Natural killer cell (primary cell): Measurements from ENCODE around the gene LTB4R2. TPM values are rescaled to one million over a fixed set of nuclear protein-coding genes. Genes with fewer than 3 reads are reported as not detected.

Source experiments
- ATAC-seq, 3 donors: fragments of 150-1000 bp in 2 of 3; fragments of 200-7000 bp in 1 of 3; cut with Tn5 transposase; 1 replicate in 1 of 3; 2 replicates in 2 of 3; pipeline ENCODE4 v1.10.0; 2021; ENCODE audit warnings: mild to moderate bottlenecking in 2 of 3, moderate library complexity in 2 of 3
- DNase-seq, 2 donors: peaks; one replicate each; pipeline versions ENCODE4 v3.0.0 to v3.0.0-alpha.2; 2013 to 2021; ENCODE audit warnings: mixed read lengths in 1 of 2
- H3K27ac ChIP-seq: one replicate; pipeline ENCODE4 v1.5.1; 2013; ENCODE audit warnings: mild to moderate bottlenecking, low read length
- H3K27me3 ChIP-seq: one replicate; pipeline ENCODE4 v1.6.1; 2013; ENCODE audit warnings: low read length; ENCODE audit not compliant: control insufficient read depth, insufficient read depth
- H3K36me3 ChIP-seq: one replicate; pipeline ENCODE4 v1.6.1; 2013; ENCODE audit warnings: low read length; ENCODE audit not compliant: control insufficient read depth, insufficient read depth
- H3K4me1 ChIP-seq: one replicate; pipeline ENCODE4 v1.6.1; 2013; ENCODE audit warnings: low read length; ENCODE audit not compliant: control insufficient read depth, insufficient read depth
- H3K4me3 ChIP-seq: one replicate; pipeline ENCODE4 v1.5.1; 2013; ENCODE audit warnings: low read length
- H3K9me3 ChIP-seq: one replicate; pipeline ENCODE4 v1.6.1; 2013; ENCODE audit warnings: low read length; ENCODE audit not compliant: control insufficient read depth, insufficient read depth
- H3K27ac Mint-ChIP-seq, 2 donors: one replicate each; pipeline ENCODE4 v1.8.0; 2022; ENCODE audit warnings: mild to moderate bottlenecking in 2 of 2, mixed read lengths in 2 of 2, moderate library complexity in 1 of 2
- H3K27me3 Mint-ChIP-seq, 2 donors: one replicate each; pipeline ENCODE4 v1.8.0; 2022; ENCODE audit warnings: low read depth in 2 of 2, mixed read lengths in 2 of 2
- H3K36me3 Mint-ChIP-seq: one replicate; pipeline ENCODE4 v1.8.0; 2022; ENCODE audit warnings: mixed read lengths
- H3K4me1 Mint-ChIP-seq, 2 donors: one replicate each; pipeline ENCODE4 v1.8.0; 2022; ENCODE audit warnings: mixed read lengths in 2 of 2
- H3K4me3 Mint-ChIP-seq: one replicate; pipeline ENCODE4 v1.8.0; 2022; ENCODE audit warnings: mild to moderate bottlenecking, moderate library complexity, mixed read lengths
- H3K9me3 Mint-ChIP-seq, 2 donors: one replicate each; pipeline ENCODE4 v1.8.0; 2022; ENCODE audit warnings: mixed read lengths in 2 of 2
- WGBS: methylation state at CpG from one replicate; pipeline ENCODE4 v1.1.7; 2013; ENCODE audit warnings: missing lambda C conversion rate; ENCODE audit not compliant: insufficient coverage; 5-methylcytosine and 5-hydroxymethylcytosine counted together
- intact Hi-C: fragments of 100-400 bp; cut with micrococcal nuclease; formaldehyde crosslinking; loops from one replicate; pipeline ENCODE4 v1.14.2; 2022
- total RNA-seq, 4 donors: library from RNA; stranded (reverse); fragments of 120-200 nt in 1 of 4; gene quantifications; one replicate each; pipeline versions ENCODE4 v1.2.3 to v1.2.4, GENCODE V29; 2013 to 2022
- TF ChIP-seq, protein P1 (sequence below): fragments of 200-600 bp; IDR thresholded peaks from one replicate; pipeline ENCODE4 v1.8.0; 2022; ENCODE audit warnings: antibody characterized with exemption

Gene LTB4R2
- total RNA-seq, 3 donors from 2014 or later (not counting 1 experiment from before 2014, with no cell fraction given) = 27.6 to 40.5 (median 37.4) TPM

DNA sequence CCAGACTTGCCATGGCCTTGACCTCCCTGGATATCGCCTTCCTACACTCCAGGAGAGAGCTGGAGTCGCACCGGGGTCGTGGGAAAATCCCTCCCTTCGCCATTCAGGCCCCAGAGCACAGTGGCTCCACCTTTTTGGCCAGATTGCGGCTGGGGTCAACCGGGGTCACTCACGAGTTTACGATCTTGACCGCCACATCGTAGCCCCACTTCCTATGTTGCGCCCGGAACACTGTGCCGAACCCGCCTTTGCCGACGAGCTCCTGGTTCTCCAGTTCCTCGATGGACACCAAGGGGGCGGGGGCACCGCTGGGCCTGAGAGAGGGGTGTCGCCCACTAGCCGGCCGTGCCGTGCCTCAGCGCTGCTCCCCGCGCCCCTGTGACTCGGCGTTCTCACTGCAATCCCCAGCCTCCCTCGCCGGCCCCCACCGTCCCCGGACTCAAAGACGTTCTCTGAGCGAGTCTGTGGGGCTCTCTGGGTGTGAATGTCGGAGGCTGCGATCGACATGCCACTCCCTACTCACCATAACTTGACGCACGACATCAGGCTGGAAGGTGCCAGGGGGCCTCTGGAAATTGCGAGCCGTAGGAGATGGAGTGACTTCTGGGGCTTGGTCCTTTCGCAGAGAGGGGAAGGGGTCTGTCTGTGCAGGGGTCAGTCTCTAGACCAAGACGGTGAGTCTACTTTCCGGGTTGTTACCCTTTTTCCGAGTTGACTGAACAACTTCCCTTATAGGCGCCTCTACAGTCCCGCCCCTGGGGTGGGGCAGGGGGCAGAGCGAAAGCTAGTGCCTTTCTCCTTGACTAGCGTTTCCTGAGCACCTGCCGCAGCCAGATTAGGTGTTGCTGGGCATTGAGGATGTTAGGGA, 29.6 kb downstream of the LTB4R2 start, which contains the start of gene RIPK3:
Gene RIPK3 (minus strand): TSS at position 708 of the 868 bp plus-strand sequence. CDS start 165 bp downstream, at position 543.
- H3K4me3 Mint-ChIP-seq = peak within 1 kb of the TSS; percentile 90
- TF ChIP-seq, protein P1, sequence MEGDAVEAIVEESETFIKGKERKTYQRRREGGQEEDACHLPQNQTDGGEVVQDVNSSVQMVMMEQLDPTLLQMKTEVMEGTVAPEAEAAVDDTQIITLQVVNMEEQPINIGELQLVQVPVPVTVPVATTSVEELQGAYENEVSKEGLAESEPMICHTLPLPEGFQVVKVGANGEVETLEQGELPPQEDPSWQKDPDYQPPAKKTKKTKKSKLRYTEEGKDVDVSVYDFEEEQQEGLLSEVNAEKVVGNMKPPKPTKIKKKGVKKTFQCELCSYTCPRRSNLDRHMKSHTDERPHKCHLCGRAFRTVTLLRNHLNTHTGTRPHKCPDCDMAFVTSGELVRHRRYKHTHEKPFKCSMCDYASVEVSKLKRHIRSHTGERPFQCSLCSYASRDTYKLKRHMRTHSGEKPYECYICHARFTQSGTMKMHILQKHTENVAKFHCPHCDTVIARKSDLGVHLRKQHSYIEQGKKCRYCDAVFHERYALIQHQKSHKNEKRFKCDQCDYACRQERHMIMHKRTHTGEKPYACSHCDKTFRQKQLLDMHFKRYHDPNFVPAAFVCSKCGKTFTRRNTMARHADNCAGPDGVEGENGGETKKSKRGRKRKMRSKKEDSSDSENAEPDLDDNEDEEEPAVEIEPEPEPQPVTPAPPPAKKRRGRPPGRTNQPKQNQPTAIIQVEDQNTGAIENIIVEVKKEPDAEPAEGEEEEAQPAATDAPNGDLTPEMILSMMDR = no peak
- H3K36me3 Mint-ChIP-seq = peaks cover 9% of the 10 kb centered on the region
- intact Hi-C loops = loop anchor here (10.0 kb wide), 1 partner anchor 815 kb away; no protein-coding TSS in a partner anchor
- H3K4me1 Mint-ChIP-seq = peaks cover 33 to 43% of the 10 kb centered on the region in 2 donors
- Histone ChIP-seq H3K4me1 (peaks cover 32% of the 10 kb centered on the region), H3K36me3 (peaks cover 18% of the 10 kb centered on the region), H3K9me3 (no peaks in the 10 kb centered on the region), H3K27ac (peak within 1 kb of the TSS; percentile 35), H3K27me3 (peaks cover 5% of the 10 kb centered on the region), H3K4me3 (peak within 1 kb of the TSS; percentile 60)
- WGBS = 4% methylated on average over 47 of the region's 51 CpGs
- H3K27ac Mint-ChIP-seq = peak within 1 kb of the TSS; percentile 78 to 83
- DNase-seq = peak; percentile 53 to 77
- ATAC-seq = peak; percentile 83 to 87 (median 86)
- H3K9me3 Mint-ChIP-seq = no peaks in the 10 kb centered on the region
- H3K27me3 Mint-ChIP-seq = peaks cover 8% of the 10 kb centered on the region in 2 donors

DNA sequence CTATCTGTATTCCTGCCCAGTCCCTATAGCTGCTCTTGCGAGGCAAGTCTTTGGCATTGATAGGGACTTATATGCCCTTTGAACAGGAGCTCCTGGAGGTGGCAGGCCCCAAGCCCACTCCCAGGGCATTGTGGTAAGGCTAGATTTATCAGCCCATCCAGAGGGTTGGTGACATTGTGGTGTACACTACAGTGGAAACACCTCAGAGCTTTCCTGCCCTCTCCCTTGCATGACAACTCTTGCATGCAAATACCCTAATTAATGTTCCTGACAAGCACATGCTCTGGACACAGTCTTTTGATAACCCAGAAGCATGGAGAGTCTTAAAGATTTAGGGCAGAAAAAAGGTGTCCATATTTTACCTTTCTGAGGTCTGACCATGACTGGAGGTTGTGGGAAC, 30.7 kb downstream of the LTB4R2 start:
- ATAC-seq = no peak

DNA sequence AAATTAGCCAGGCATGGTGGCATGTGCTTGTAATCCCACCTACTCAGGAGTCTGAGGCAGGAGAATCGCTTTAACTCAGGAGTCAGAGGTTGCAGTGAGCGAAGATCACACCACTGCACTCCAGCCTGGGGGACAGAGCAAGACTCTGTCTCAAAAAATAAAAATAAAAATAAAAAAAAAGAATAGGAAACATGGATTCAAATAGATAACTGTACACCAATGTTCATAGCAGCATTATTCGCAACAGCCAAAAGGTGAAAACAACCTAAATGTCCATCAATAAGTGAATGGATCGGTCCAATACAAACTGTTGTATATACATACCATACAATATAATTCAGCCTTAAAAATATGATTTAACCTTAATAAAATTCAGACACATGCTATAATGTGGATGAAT, 32.9 kb downstream of the LTB4R2 start:
- H3K4me3 Mint-ChIP-seq = no peak overlapping the region
- no peak overlapping the region for H3K27ac Mint-ChIP-seq
- peaks cover 21% of the 10 kb centered on the region for H3K4me1 ChIP-seq
- TF ChIP-seq, protein P1 = no peak
- no peaks in the 10 kb centered on the region for H3K9me3 ChIP-seq
- WGBS = 96% methylated on average over 3 of the region's 4 CpGs
- H3K36me3 ChIP-seq = peaks cover 2% of the 10 kb centered on the region
- peaks cover 6 to 9% of the 10 kb centered on the region in 2 donors for H3K27me3 Mint-ChIP-seq
- peaks cover 2% of the 10 kb centered on the region for H3K27me3 ChIP-seq
- H3K4me3 ChIP-seq = no peak overlapping the region
- intact Hi-C loops = no loop called here
- ATAC-seq (no peak), DNase-seq (no peak)
- no peaks in the 10 kb centered on the region for H3K36me3 Mint-ChIP-seq
- no peaks in the 10 kb centered on the region for H3K9me3 Mint-ChIP-seq
- no peak overlapping the region for H3K27ac ChIP-seq
- peaks cover 17 to 23% of the 10 kb centered on the region in 2 donors for H3K4me1 Mint-ChIP-seq

More for the DNA sequence above, 30.7 kb downstream of the LTB4R2 start:
- H3K27ac Mint-ChIP-seq = no peak overlapping the region
- H3K36me3 Mint-ChIP-seq = peaks cover 9% of the 10 kb centered on the region
- intact Hi-C loops = no loop called here
- no peaks in the 10 kb centered on the region for H3K9me3 ChIP-seq
- peaks cover 24 to 32% of the 10 kb centered on the region in 2 donors for H3K4me1 Mint-ChIP-seq
- TF ChIP-seq, protein P1 = no peak
- no peak overlapping the region for H3K27ac ChIP-seq
- H3K4me1 ChIP-seq = peaks cover 23% of the 10 kb centered on the region
- no peak overlapping the region for H3K4me3 ChIP-seq
- DNase-seq = no peak
- peaks cover 6 to 9% of the 10 kb centered on the region in 2 donors for H3K27me3 Mint-ChIP-seq
- H3K36me3 ChIP-seq = peaks cover 18% of the 10 kb centered on the region
- H3K27me3 ChIP-seq = peaks cover 2% of the 10 kb centered on the region
- H3K4me3 Mint-ChIP-seq = peak overlapping the region; percentile 17
- WGBS = 93% methylated on average over 1 of the region's 1 CpG
- no peaks in the 10 kb centered on the region for H3K9me3 Mint-ChIP-seq
